Pancreas (tissue), 10 donors: Measurements from ENCODE around the gene CERS3. TPM values are rescaled to one million over a fixed set of nuclear protein-coding genes. Genes with fewer than 3 reads are reported as not detected.

Experiments
- ATAC-seq, 4 donors: fragments of 200-7000 bp; cut with Tn5 transposase; one replicate each; pipeline versions ENCODE4 v1.8.0 to v1.9.1; 2020; ENCODE audit warnings: mild to moderate bottlenecking in 4 of 4, moderate library complexity in 4 of 4
- DNase-seq, 6 donors: peaks; one replicate each; pipeline ENCODE4 v3.0.0-alpha.2; 2020
- FAIRE-seq: peaks from 2 replicates; lab custom pipeline; 2012; peaks lifted over from hg19 to GRCh38; lab: Jason Lieb, UNC
- H3K27ac ChIP-seq, 4 donors: fragments of 200-600 bp; sonication (generic); 1 replicate in 3 of 4; 2 replicates in 1 of 4; pipeline versions ENCODE4 v1.5.0 to v1.8.0; 2020
- H3K27me3 ChIP-seq, 4 donors: fragments of 200-600 bp; one replicate each; pipeline ENCODE4 v1.8.0; 2021
- H3K36me3 ChIP-seq, 3 donors: fragments of 200-600 bp; sonication (generic) in 1 of 3; one replicate each; pipeline versions ENCODE4 v1.5.0 to v1.8.0; 2020 to 2021
- H3K4me1 ChIP-seq, 3 donors: fragments of 200-600 bp; one replicate each; pipeline ENCODE4 v1.8.0; 2021
- H3K4me3 ChIP-seq, 4 donors: fragments of 200-600 bp; sonication (generic) in 2 of 4; one replicate each; pipeline versions ENCODE4 v1.5.0 to v1.8.0; 2020 to 2021
- H3K9me3 ChIP-seq, 4 donors: fragments of 200-600 bp; one replicate each; pipeline ENCODE4 v1.8.0; 2021
- CTCF ChIP-seq, 4 donors: fragments of 200-600 bp; sonication (generic) in 3 of 4; IDR thresholded peaks; one replicate each; pipeline versions ENCODE4 v1.5.0 to v1.8.0; 2021; ENCODE audit warnings: antibody characterized with exemption in 4 of 4
- WGBS, 2 donors: extraction: QIAGEN DNeasy Blood & Tissue Kit; methylation state at CpG; one replicate each; pipeline ENCODE4 v1.1.7; 2013; 5-methylcytosine and 5-hydroxymethylcytosine counted together
- intact Hi-C, 3 donors: fragments of 100-400 bp; cut with DNase I; formaldehyde crosslinking; loops; one replicate each; pipeline versions ENCODE4 v1.11.1 to v1.14.2; 2022
- polyA plus RNA-seq, 2 donors: library from polyadenylated mRNA; stranded (reverse); fragments of 200-250 nt; gene quantifications; one replicate each; pipeline ENCODE4 v1.2.3, GENCODE V29; 2013
- total RNA-seq, 6 donors: library from RNA; stranded (reverse); fragmentation: NEBNext Ultra II Directional in 4 of 6; extraction: Animal tissue kit (Norgen Biotek cat#: 25700) in 4 of 6; gene quantifications; one replicate each; pipeline versions ENCODE4 v1.2.1 to v1.2.4, GENCODE V29; 2021 to 2023
- donor health status: healthy with polysubstance abuse.
- donor health status: DM: no; HTN: no; CAD: no; lungs with moderate emphysema.
- donor health status: DM: no; HTN: no; CAD: no.
- donor health status: control.
- donor health status: control.
- donor health status: Bipolar disorder and iron deficiency.
- donor health status: DM: yes; HTN: yes; CAD: no.
- donor health status: DM: no; HTN: no; CAD: no.
- donor health status: DM: no; HTN: no; CAD: no.
- donor health status: DM: yes; HTN: yes; CAD: no.

Gene CERS3
- total and polyA plus RNA-seq, 8 donors: 0.07 to 0.19 TPM; not detected in 6

GRCh38 chr15:100544946-100545345, 16.2 kb upstream of the CERS3 start:
- DNase-seq (no peak), FAIRE-seq (no peak), ATAC-seq (no peak)
- intact Hi-C loops: no loop called here
- WGBS, 2 donors: 45 to 61% methylated on average over 6 of the region's 6 CpGs
- peaks cover 0 to 3% (median 0%) of the 10 kb centered on the region in 4 donors for H3K27me3 ChIP-seq
- no peaks in the 10 kb centered on the region for H3K9me3 ChIP-seq
- no peaks in the 10 kb centered on the region for H3K4me1 ChIP-seq
- H3K4me3 ChIP-seq: no peak overlapping the region
- no peak overlapping the region for H3K27ac ChIP-seq
- no peak for TF ChIP-seq CTCF (IDR thresholded peaks at IDR 0.05)
- H3K36me3 ChIP-seq: no peaks in the 10 kb centered on the region

- intact Hi-C loops: no loop called here
- Histone ChIP-seq H3K4me1 (no peaks in the 10 kb centered on the region), H3K27me3 (peaks cover 0 to 3% (median 0%) of the 10 kb centered on the region in 4 donors), H3K36me3 (no peaks in the 10 kb centered on the region), H3K4me3 (no peak overlapping the region), H3K27ac (no peak overlapping the region), H3K9me3 (no peaks in the 10 kb centered on the region)
- DNase-seq (peak in 1 of 6 donors; percentile 57), FAIRE-seq (no peak), ATAC-seq (peak in 1 of 4 donors; percentile 30)
- no peak for TF ChIP-seq CTCF (IDR thresholded peaks at IDR 0.05)
- 15 to 66% methylated on average over 19 to 57 of the region's 57 CpGs for WGBS, 2 donors
These were observed 15.6 kb upstream of the CERS3 start for GRCh38 chr15:100544338-100544841.

- WGBS, 2 donors: 89 to 93% methylated on average over 6 of the region's 6 CpGs
- no peak for TF ChIP-seq CTCF (IDR thresholded peaks at IDR 0.05)
- FAIRE-seq: no peak
- ATAC-seq: no peak
- H3K27ac ChIP-seq: no peak overlapping the region
- peaks cover 0 to 3% (median 0%) of the 10 kb centered on the region in 4 donors for H3K27me3 ChIP-seq
- no peaks in the 10 kb centered on the region for H3K36me3 ChIP-seq
- H3K9me3 ChIP-seq: no peaks in the 10 kb centered on the region
- DNase-seq: no peak
- H3K4me3 ChIP-seq: no peak overlapping the region
- H3K4me1 ChIP-seq: no peaks in the 10 kb centered on the region
- intact Hi-C loops: no loop called here
These were observed 13.5 kb upstream of the CERS3 start for GRCh38 chr15:100542290-100542689.

GRCh38 chr15:100537331-100537730, 8.6 kb upstream of the CERS3 start:
- Histone ChIP-seq H3K4me3 (no peak overlapping the region), H3K4me1 (no peaks in the 10 kb centered on the region), H3K36me3 (no peaks in the 10 kb centered on the region), H3K27me3 (no peaks in the 10 kb centered on the region), H3K9me3 (no peaks in the 10 kb centered on the region), H3K27ac (no peak overlapping the region)
- TF ChIP-seq CTCF (IDR thresholded peaks at IDR 0.05): no peak
- FAIRE-seq (no peak), ATAC-seq (peak in 1 of 4 donors; percentile 35), DNase-seq (no peak)
- intact Hi-C loops: no loop called here
- 55 to 71% methylated on average over 2 of the region's 2 CpGs for WGBS, 2 donors

- ATAC-seq: no peak
- H3K27me3 ChIP-seq: no peaks in the 10 kb centered on the region
- intact Hi-C loops: no loop called here
- H3K4me1 ChIP-seq: no peaks in the 10 kb centered on the region
- DNase-seq: no peak
- FAIRE-seq: no peak
- no peak for TF ChIP-seq CTCF (IDR thresholded peaks at IDR 0.05)
- no peaks in the 10 kb centered on the region for H3K36me3 ChIP-seq
- H3K4me3 ChIP-seq: no peak overlapping the region
- no peaks in the 10 kb centered on the region for H3K9me3 ChIP-seq
- H3K27ac ChIP-seq: no peak overlapping the region
These were observed 8.0 kb upstream of the CERS3 start for GRCh38 chr15:100536733-100537132.
